HG02759 (cell line): ENCODE measurements around the gene FOXRED2.
"Not testable (repeated sequence)": the region's sequence is repeated elsewhere in the genome, so short reads cannot be mapped to it uniquely, and the experiment has no call there.

Experiments
- ATAC-seq: cut with Tn5 transposase; IDR thresholded peaks from one replicate; pipeline ENCODE4 v1.9.1; 2021; ENCODE audit warnings: mild to moderate bottlenecking, moderate library complexity; ENCODE audit not compliant: unreplicated experiment

Gene FOXRED2

GRCh38 chr22:36470994-36471331 lies 35.9 kb downstream of the FOXRED2 start:
- ATAC-seq, result no peak

GRCh38 chr22:36470162-36470993 lies 36.5 kb downstream of the FOXRED2 start:
- ATAC-seq, result peak; percentile 44

- ATAC-seq, result no peak
These were observed 37.6 kb downstream of the FOXRED2 start for GRCh38 chr22:36469094-36469710.

GRCh38 chr22:36467946-36468345 lies 38.9 kb downstream of the FOXRED2 start:
- ATAC-seq, result no peak

- no peak for ATAC-seq
These were observed 39.6 kb downstream of the FOXRED2 start for GRCh38 chr22:36467042-36467810.

- ATAC-seq, result no peak
These were observed 40.6 kb downstream of the FOXRED2 start for GRCh38 chr22:36466258-36466657.

GRCh38 chr22:36465232-36466021 lies 41.4 kb downstream of the FOXRED2 start:
- no peak for ATAC-seq

GRCh38 chr22:36464715-36465231 lies 42.1 kb downstream of the FOXRED2 start:
- ATAC-seq, result no peak

GRCh38 chr22:36463783-36464184 lies 43.1 kb downstream of the FOXRED2 start:
- no peak for ATAC-seq

GRCh38 chr22:36461665-36462649 lies 44.9 kb downstream of the FOXRED2 start:
- ATAC-seq, result no peak

GRCh38 chr22:36460202-36460601 lies 46.6 kb downstream of the FOXRED2 start:
- no peak for ATAC-seq

GRCh38 chr22:36457688-36458450 lies 49.0 kb downstream of the FOXRED2 start:
- ATAC-seq, result no peak

- no peak for ATAC-seq
These were observed 50.4 kb downstream of the FOXRED2 start for GRCh38 chr22:36456464-36456845.

GRCh38 chr22:36455571-36456463 lies 51.0 kb downstream of the FOXRED2 start:
- no peak for ATAC-seq

- peak; percentile 75 for ATAC-seq
These were observed 51.8 kb downstream of the FOXRED2 start for GRCh38 chr22:36454916-36455570.

GRCh38 chr22:36453855-36454378 lies 52.9 kb downstream of the FOXRED2 start:
- ATAC-seq, result no peak

GRCh38 chr22:36452978-36453607 lies 53.7 kb downstream of the FOXRED2 start:
- not testable (repeated sequence) for ATAC-seq
